H1 (cell line): Measurements from ENCODE around the gene C2CD5. TPM values are rescaled to one million over a fixed set of nuclear protein-coding genes. Genes with fewer than 3 reads are reported as not detected.

Experiments used
- CTCF ChIA-PET: fragments of 300-600 bp; sonication (Branson Sonifier 250); formaldehyde crosslinking; loops from one replicate; lab custom pipeline; 2021; ENCODE audit not compliant: partially characterized antibody; lab: Charles Lee
- POLR2A ChIA-PET: fragments of 300-600 bp; sonication (Branson Sonifier 250); formaldehyde crosslinking; loops from one replicate; lab custom pipeline; 2021; ENCODE audit warnings: inconsistent platforms; ENCODE audit not compliant: partially characterized antibody; lab: Charles Lee
- DNase-seq, 2 experiments: peaks; one replicate each; pipeline versions ENCODE4 v3.0.0 to v3.0.0-alpha.2; 2010 to 2022; ENCODE audit warnings: low spot score in 2 of 2, low read depth in 1 of 2, mixed read lengths in 1 of 2
- FAIRE-seq: peaks from 2 replicates; lab custom pipeline; 2011; peaks lifted over from hg19 to GRCh38; lab: Jason Lieb, UNC
- H2AFZ ChIP-seq: 2 replicates; pipeline ENCODE4 v1.8.1; 2012; ENCODE audit warnings: low read length, inconsistent platforms
- H2AK5ac ChIP-seq: 2 replicates; pipeline ENCODE4 v1.6.1; 2013; ENCODE audit warnings: low read depth, low read length
- H2BK120ac ChIP-seq: replicated peaks from 2 replicates; pipeline ENCODE3; 2013; ENCODE audit warnings: low read depth, low read length, inconsistent platforms
- H2BK12ac ChIP-seq: 2 replicates; pipeline ENCODE4 v1.6.1; 2013; ENCODE audit warnings: low read depth, low read length
- H2BK15ac ChIP-seq: 2 replicates; pipeline ENCODE4 v1.6.1; 2013; ENCODE audit warnings: low read length
- H2BK20ac ChIP-seq: 2 replicates; pipeline ENCODE4 v1.6.1; 2013; ENCODE audit warnings: low read length
- H2BK5ac ChIP-seq: 2 replicates; pipeline ENCODE4 v1.6.1; 2013; ENCODE audit warnings: low read depth, low read length
- H3K14ac ChIP-seq: 2 replicates; pipeline ENCODE4 v1.6.1; 2013; ENCODE audit warnings: inconsistent platforms; ENCODE audit not compliant: insufficient read length
- H3K18ac ChIP-seq: 2 replicates; pipeline ENCODE4 v1.6.1; 2013; ENCODE audit warnings: low read length; ENCODE audit errors: extremely low read depth
- H3K23ac ChIP-seq: 2 replicates; pipeline ENCODE4 v1.6.1; 2013; ENCODE audit warnings: inconsistent platforms; ENCODE audit not compliant: insufficient read length
- H3K23me2 ChIP-seq: 2 replicates; pipeline ENCODE4 v1.6.1; 2013; ENCODE audit warnings: low read depth, low read length
- H3K27ac ChIP-seq: 2 replicates; pipeline ENCODE4 v1.6.1; 2011; ENCODE audit warnings: low read depth, low read length, inconsistent platforms
- H3K27me3 ChIP-seq, 4 experiments: replicated peaks in 1 of 4; 1 replicate in 1 of 4; 2 replicates in 3 of 4; pipeline versions ENCODE4 v1.6.1 to v1.8.1; 2011 to 2013; ENCODE audit warnings: low read length in 3 of 4, mild to moderate bottlenecking in 3 of 4, inconsistent platforms in 2 of 4, mixed read lengths in 2 of 4, moderate library complexity in 1 of 4; ENCODE audit not compliant: control insufficient read depth in 3 of 4, insufficient read depth in 3 of 4; ENCODE audit errors: extremely low read depth in 1 of 4
- H3K36me3 ChIP-seq, 4 experiments: 2 replicates each; pipeline versions ENCODE4 v1.6.1 to v1.8.1; 2011 to 2013; ENCODE audit warnings: mild to moderate bottlenecking in 4 of 4, low read length in 3 of 4, moderate library complexity in 2 of 4, control low read depth in 1 of 4, inconsistent platforms in 1 of 4; ENCODE audit not compliant: insufficient read depth in 4 of 4, control insufficient read depth in 2 of 4
- H3K4ac ChIP-seq: replicated peaks from 2 replicates; pipeline ENCODE3; 2013; ENCODE audit warnings: low read length, low read depth, mixed read lengths, inconsistent platforms; ENCODE audit not compliant: insufficient read length
- H3K4me1 ChIP-seq, 4 experiments: replicated peaks in 1 of 4; 1 replicate in 1 of 4; 2 replicates in 3 of 4; pipeline versions ENCODE4 v1.6.1 to v1.8.1; 2011 to 2013; ENCODE audit warnings: low read length in 3 of 4, inconsistent platforms in 2 of 4, mixed read lengths in 1 of 4; ENCODE audit not compliant: insufficient read depth in 4 of 4, control insufficient read depth in 3 of 4
- H3K4me2 ChIP-seq, 2 experiments: 2 replicates each; pipeline versions ENCODE4 v1.6.1 to v1.8.1; 2011 to 2013; ENCODE audit warnings: low read depth in 2 of 2, low read length in 2 of 2, control low read depth in 1 of 2, inconsistent platforms in 1 of 2, mild to moderate bottlenecking in 1 of 2; ENCODE audit not compliant: insufficient read depth in 1 of 2
- H3K4me3 ChIP-seq, 4 experiments: fragments of 200-600, 300-600 bp in 1 of 4; sonication (generic), shearing (Covaris generic), sonication (Bioruptor Twin) in 1 of 4; 2 replicates each; pipeline versions ENCODE4 v1.5.1 to v1.8.1; 2011 to 2016; ENCODE audit warnings: low read length in 4 of 4, low read depth in 3 of 4, control low read depth in 2 of 4, inconsistent platforms in 2 of 4, mild to moderate bottlenecking in 2 of 4, mixed read lengths in 1 of 4, moderate library complexity in 1 of 4; ENCODE audit not compliant: insufficient read depth in 2 of 4; ENCODE audit errors: extremely low read depth in 1 of 4
- H3K56ac ChIP-seq: replicated peaks from 2 replicates; pipeline ENCODE3; 2013; ENCODE audit warnings: low read depth, mild to moderate bottlenecking, mixed read lengths, low read length, inconsistent platforms; ENCODE audit not compliant: insufficient read length
- H3K79me1 ChIP-seq: 2 replicates; pipeline ENCODE4 v1.6.1; 2013; ENCODE audit warnings: low read depth, low read length, control low read depth
- H3K79me2 ChIP-seq, 2 experiments: 2 replicates each; pipeline versions ENCODE4 v1.6.1 to v1.8.1; 2012 to 2013; ENCODE audit warnings: low read length in 2 of 2, mild to moderate bottlenecking in 2 of 2, inconsistent platforms in 1 of 2; ENCODE audit not compliant: insufficient read depth in 2 of 2, control insufficient read depth in 1 of 2
- H3K9ac ChIP-seq, 4 experiments: replicated peaks in 1 of 4; 1 replicate in 1 of 4; 2 replicates in 3 of 4; pipeline versions ENCODE4 v1.6.1 to v1.8.1; 2011 to 2013; ENCODE audit warnings: low read depth in 3 of 4, low read length in 3 of 4, control low read depth in 2 of 4, mild to moderate bottlenecking in 2 of 4, moderate library complexity in 2 of 4, inconsistent platforms in 1 of 4; ENCODE audit errors: extremely low read depth in 1 of 4
- H3K9me3 ChIP-seq, 2 experiments: 2 replicates each; pipeline versions ENCODE4 v1.6.1 to v1.8.1; 2012 to 2013; ENCODE audit warnings: mild to moderate bottlenecking in 2 of 2, moderate library complexity in 2 of 2, control low read depth in 1 of 2, inconsistent platforms in 1 of 2, low read depth in 1 of 2, low read length in 1 of 2, mixed read lengths in 1 of 2; ENCODE audit not compliant: insufficient read depth in 2 of 2
- H4K20me1 ChIP-seq, 2 experiments: replicated peaks in 1 of 2; 2 replicates each; pipeline versions ENCODE3 to v1.8.1; 2011 to 2013; ENCODE audit warnings: inconsistent platforms in 2 of 2, low read length in 2 of 2, mild to moderate bottlenecking in 1 of 2; ENCODE audit not compliant: insufficient read depth in 2 of 2, control insufficient read depth in 1 of 2
- H4K5ac ChIP-seq: 2 replicates; pipeline ENCODE4 v1.6.1; 2013; ENCODE audit warnings: low read length, low read depth, mixed read lengths, inconsistent platforms; ENCODE audit not compliant: insufficient read length
- H4K8ac ChIP-seq: 2 replicates; pipeline ENCODE4 v1.8.0; 2013; ENCODE audit warnings: mild to moderate bottlenecking, moderate library complexity, low read length, inconsistent platforms; ENCODE audit not compliant: insufficient read depth; ENCODE audit errors: extremely low read depth
- H4K91ac ChIP-seq: replicated peaks from 2 replicates; pipeline ENCODE3; 2013; ENCODE audit warnings: low read length, mixed read lengths, inconsistent platforms; ENCODE audit not compliant: insufficient read length
- ATF2 ChIP-seq: IDR thresholded peaks from 2 replicates; pipeline ENCODE4 v1.6.1; 2012; ENCODE audit warnings: low read length, inconsistent platforms
- ATF3 ChIP-seq: IDR thresholded peaks from 2 replicates; pipeline ENCODE4 v1.6.1; 2011; ENCODE audit warnings: low read depth, mild to moderate bottlenecking, low read length; ENCODE audit not compliant: insufficient read depth
- BCL11A ChIP-seq, 2 experiments: IDR thresholded peaks; one replicate each; pipeline ENCODE4 v1.6.1; 2011; ENCODE audit warnings: low read depth in 2 of 2, low read length in 2 of 2, mild to moderate bottlenecking in 2 of 2
- CBX5 ChIP-seq: fragments of 300-800, 300-1000 bp; sonication (generic); IDR thresholded peaks from 2 replicates; pipeline ENCODE4 v1.7.1; 2016; ENCODE audit warnings: antibody characterized with exemption, low read length, low read depth
- FOSL1 ChIP-seq: IDR thresholded peaks from 2 replicates; pipeline ENCODE4 v1.6.1; 2011; ENCODE audit warnings: mild to moderate bottlenecking, low read depth, low read length, moderate library complexity; ENCODE audit not compliant: insufficient read depth
- KDM1A ChIP-seq: fragments of 200-600, 300-600 bp; sonication (generic); IDR thresholded peaks from 2 replicates; pipeline ENCODE4 v1.7.1; 2016; ENCODE audit warnings: mild to moderate bottlenecking, low read length, borderline replicate concordance
- KDM4A ChIP-seq: IDR thresholded peaks from one replicate; pipeline ENCODE4 v1.7.1; 2012; ENCODE audit warnings: low read depth, mild to moderate bottlenecking, moderate library complexity, low read length, inconsistent platforms; ENCODE audit not compliant: severe bottlenecking
- PHF8 ChIP-seq: fragments of 200-600 bp; sonication (generic); conservative IDR thresholded peaks from 2 replicates; pipeline ENCODE4 v1.7.1; 2012; ENCODE audit warnings: low read depth, mild to moderate bottlenecking, inconsistent platforms, low read length, moderate library complexity
- SAP30 ChIP-seq: fragments of 300-600 bp; sonication (generic); IDR thresholded peaks from 2 replicates; pipeline ENCODE4 v1.7.1; 2012; ENCODE audit warnings: low read length, moderate library complexity, mild to moderate bottlenecking, inconsistent platforms; ENCODE audit not compliant: insufficient read depth, insufficient replicate concordance
- SIX5 ChIP-seq: IDR thresholded peaks from 2 replicates; pipeline ENCODE4 v1.6.1; 2011; ENCODE audit warnings: mild to moderate bottlenecking, low read depth, low read length
- TAF1 ChIP-seq: IDR thresholded peaks from 2 replicates; pipeline ENCODE4 v1.6.1; 2011; ENCODE audit warnings: mild to moderate bottlenecking, low read depth, low read length
- WGBS, 2 experiments: shearing (Covaris generic) in 1 of 2; methylation state at CpG; one replicate each; pipeline versions ENCODE4 v1.1.6 to v1.1.7; 2013 to 2015; ENCODE audit warnings: low lambda C conversion rate in 2 of 2, mixed read lengths in 2 of 2, inconsistent platforms in 1 of 2, low coverage in 1 of 2, missing lambda C conversion rate in 1 of 2; ENCODE audit not compliant: insufficient replicate concordance in 2 of 2, insufficient coverage in 1 of 2, insufficient read length in 1 of 2; ENCODE audit errors: extremely low coverage in 1 of 2, missing lambda C conversion rate in 1 of 2; 5-methylcytosine and 5-hydroxymethylcytosine counted together
- polyA plus RNA-seq, 7 experiments: library from polyadenylated mRNA; depleted of rRNA in 3 of 7; stranded (reverse) in 5 of 7; unstranded in 2 of 7; fragments of >200 nt in 5 of 7; fragments of 200-250 nt in 2 of 7; gene quantifications; 1 replicate in 5 of 7; 2 replicates in 1 of 7; 4 replicates in 1 of 7; pipeline versions ENCODE4 v1.2.1 to v1.2.3, GENCODE V29; 2011 to 2013; ENCODE audit warnings: missing spikeins in 2 of 7, mixed read lengths in 2 of 7
- total RNA-seq: library from RNA; stranded (reverse); fragmentation: NEBNext Ultra II Directional; extraction: Animal tissue kit (Norgen Biotek cat#: 25700); gene quantifications from 2 replicates; pipeline ENCODE4 v1.2.1, GENCODE V29; 2021

Gene C2CD5
- total and polyA plus RNA-seq, 2 of the 8 experiments (the other 6 are each of a cell fraction or from before 2014, with no cell fraction given) = 21.9 to 45.9 TPM

- WGBS, 2 experiments = 90% methylated on average over 2 of the region's 2 CpGs; no CpG with 5 or more reads in 1 of the 2 experiments
- no peak for FAIRE-seq
- H2AK5ac ChIP-seq = no peak overlapping the region
- TF ChIP-seq ATF3 = no peak
- no peak for TF ChIP-seq KDM1A
- no peak for TF ChIP-seq SAP30
- TF ChIP-seq BCL11A (IDR thresholded peaks at IDR 0.05; ENCODE audit: low read depth in 2 of 2, low read length in 2 of 2) = no peak
- TF ChIP-seq KDM4A = no peak
- TF ChIP-seq FOSL1 = no peak
- no peak for TF ChIP-seq ATF2
- TF ChIP-seq TAF1 = no peak
- TF ChIP-seq CBX5 = no peak
- no peak for TF ChIP-seq PHF8
- no peak for TF ChIP-seq SIX5
These were observed 38.5 kb downstream of the C2CD5 start for GRCh38 chr12:22505826-22506225.

More at GRCh38 chr12:22505826-22506225, 38.5 kb downstream of the C2CD5 start:
- DNase-seq = no peak
- POLR2A ChIA-PET = interaction anchor here (0.6 to 1.4 kb wide), 2 partner anchors 46 to 145 kb away, joined by 3 to 4 read pairs; no protein-coding TSS in a partner anchor
- Histone ChIP-seq H2BK5ac (no peak overlapping the region), H3K18ac (no peak overlapping the region), H4K8ac (no peak overlapping the region), H4K20me1 (no peaks in the 10 kb centered on the region), H2BK20ac (no peak overlapping the region), H3K9ac (no peak overlapping the region), H2BK12ac (no peak overlapping the region), H3K4me3 (no peak overlapping the region), H3K56ac (no peak overlapping the region), H3K79me1 (no peaks in the 10 kb centered on the region; the same call in 1 of the 2 replicates), H2BK15ac (no peak overlapping the region), H3K9me3 (no peaks in the 10 kb centered on the region), H4K5ac (no peak overlapping the region), H3K27ac (no peak overlapping the region; the same call in 1 of the 2 replicates), H3K36me3 (peaks cover 0 to 13% (median under 1%) of the 10 kb centered on the region in 4 experiments; a peak in 2 of 8 replicates), H2BK120ac (no peak overlapping the region), H3K23me2 (no peaks in the 10 kb centered on the region), H3K27me3 (no peaks in the 10 kb centered on the region), H2AFZ (no peak overlapping the region), H3K4me2 (no peak overlapping the region), H4K91ac (no peak overlapping the region), H3K79me2 (no peaks in the 10 kb centered on the region), H3K14ac (no peak overlapping the region), H3K23ac (no peak overlapping the region), H3K4me1 (no peaks in the 10 kb centered on the region), H3K4ac (no peak overlapping the region)
- CTCF ChIA-PET = interaction anchor here (1.8 kb wide), 1 partner anchor 23 kb away, joined by 6 read pairs; no protein-coding TSS in a partner anchor
